Spleen (tissue), 7 donors: ENCODE measurements around the gene VPS54.

Experiments used
- CTCF ChIP-seq, 11 experiments: fragments of 200-600 bp in 7 of 11; fragments of 450-650 bp in 4 of 11; sonication (generic) in 4 of 11; IDR thresholded peaks in 8 of 11; conservative IDR thresholded peaks in 3 of 11; 1 replicate in 7 of 11; 2 replicates in 4 of 11; pipeline versions ENCODE4 v1.4.0 to v1.8.0; 2016 to 2021; ENCODE audit warnings: antibody characterized with exemption in 11 of 11, inconsistent platforms in 4 of 11, mild to moderate bottlenecking in 1 of 11
- POLR2A ChIP-seq, 3 donors: fragments of 450-650 bp; IDR thresholded peaks; one replicate each; pipeline ENCODE4 v1.5.1; 2017; ENCODE audit warnings: antibody characterized with exemption in 3 of 3, mild to moderate bottlenecking in 1 of 3
- donor health status: DM: no; HTN: no; CAD: no; lungs with moderate emphysema.
- donor health status: DM: no; HTN: no; CAD: no.
- donor health status: DM: no; HTN: no; CAD: no.

GRCh38 chr2:64063454-64063853 lies 44.2 kb upstream of the VPS54 start:
- TF ChIP-seq CTCF (IDR thresholded peaks at IDR 0.05 in 8 of 11, conservative IDR thresholded peaks at IDR 0.05 in 3 of 11) (no peak), POLR2A (IDR thresholded peaks at IDR 0.05) (no peak)
